Neural progenitor cell (in vitro differentiated cells): ENCODE measurements around the gene MUC3A. TPM values are rescaled to one million over a fixed set of nuclear protein-coding genes. Genes with fewer than 3 reads are reported as not detected.

Source experiments
- DNase-seq: peaks from one replicate; pipeline ENCODE4 v3.0.0-alpha.2; 2016; ENCODE audit warnings: low spot score
- H2AFZ ChIP-seq: fragments of 200-600 bp; sonication (generic); replicated peaks from 2 replicates; pipeline ENCODE4 v1.6.1; 2016; ENCODE audit warnings: antibody characterized with exemption
- H3F3A ChIP-seq: fragments of 200-600 bp; sonication (generic); 2 replicates; pipeline ENCODE4 v1.6.1; 2016; ENCODE audit warnings: antibody characterized with exemption, low read depth
- H3K27ac ChIP-seq: fragments of 200-600 bp; sonication (generic); 2 replicates; pipeline ENCODE4 v1.5.1; 2016; ENCODE audit warnings: mild to moderate bottlenecking
- H3K27me3 ChIP-seq: fragments of 200-600 bp; sonication (generic); 2 replicates; pipeline ENCODE4 v1.6.1; 2016; ENCODE audit warnings: mild to moderate bottlenecking, moderate library complexity
- H3K36me3 ChIP-seq: fragments of 200-600 bp; sonication (generic); 2 replicates; pipeline ENCODE4 v1.5.1; 2016
- H3K4me1 ChIP-seq: fragments of 200-600 bp; sonication (generic); 2 replicates; pipeline ENCODE4 v1.6.1; 2016; ENCODE audit warnings: mixed run types
- H3K4me2 ChIP-seq: fragments of 200-600 bp; sonication (generic); 2 replicates; pipeline ENCODE4 v1.6.1; 2016
- H3K4me3 ChIP-seq: fragments of 200-600 bp; sonication (generic); 2 replicates; pipeline ENCODE4 v1.5.1; 2016
- H3K79me2 ChIP-seq: fragments of 200-600 bp; sonication (generic); 2 replicates; pipeline ENCODE4 v1.6.1; 2016; ENCODE audit warnings: low read depth
- H3K9ac ChIP-seq: fragments of 200-600 bp; sonication (generic); 2 replicates; pipeline ENCODE4 v1.6.1; 2016
- H3K9me3 ChIP-seq: fragments of 200-600 bp; sonication (generic); 2 replicates; pipeline ENCODE4 v1.5.1; 2016; ENCODE audit warnings: low read depth
- H4K20me1 ChIP-seq: fragments of 200-600 bp; sonication (generic); 2 replicates; pipeline ENCODE4 v1.6.1; 2016; ENCODE audit warnings: low read depth
- H3K27ac Mint-ChIP-seq: 3 replicates; pipeline ENCODE4 v1.8.0; 2021; ENCODE audit warnings: mixed read lengths
- H3K27me3 Mint-ChIP-seq: 2 replicates; pipeline ENCODE4 v1.8.0; 2022; ENCODE audit warnings: low read depth, mild to moderate bottlenecking, inconsistent platforms, moderate library complexity, mixed read lengths; ENCODE audit not compliant: insufficient read depth
- H3K36me3 Mint-ChIP-seq: 3 replicates; pipeline ENCODE4 v1.8.0; 2021; ENCODE audit warnings: mixed read lengths
- H3K4me1 Mint-ChIP-seq: 3 replicates; pipeline ENCODE4 v1.8.0; 2021; ENCODE audit warnings: mixed read lengths
- H3K4me3 Mint-ChIP-seq: 3 replicates; pipeline ENCODE4 v1.8.0; 2021; ENCODE audit warnings: mild to moderate bottlenecking, moderate library complexity, mixed read lengths
- H3K9me3 Mint-ChIP-seq: 3 replicates; pipeline ENCODE4 v1.8.0; 2020; ENCODE audit warnings: mixed read lengths
- CTCF ChIP-seq: fragments of 200-600 bp; sonication (generic); IDR thresholded peaks from 2 replicates; pipeline ENCODE4 v1.5.1; 2017; ENCODE audit warnings: antibody characterized with exemption, mild to moderate bottlenecking
- EZH2 ChIP-seq: fragments of 200-600 bp; sonication (generic); IDR thresholded peaks from 2 replicates; pipeline ENCODE4 v1.6.1; 2017; ENCODE audit warnings: antibody characterized with exemption, mild to moderate bottlenecking, moderate library complexity
- EZH2phosphoT487 ChIP-seq: fragments of 200-600 bp; sonication (generic); IDR thresholded peaks from 2 replicates; pipeline ENCODE4 v1.6.1; 2017; ENCODE audit warnings: antibody characterized with exemption
- total RNA-seq: library from RNA; depleted of rRNA; stranded (reverse); fragments of >200 nt; gene quantifications from 2 replicates; pipeline ENCODE4 v1.2.3, GENCODE V29; 2015; ENCODE audit warnings: low replicate concordance

The MUC3A gene
- total RNA-seq, 1 donor from 2014 or later = 0.80 TPM

- Histone ChIP-seq H3K4me2 (no peak overlapping the region), H3K9ac (no peak overlapping the region), H3K79me2 (no peaks in the 10 kb centered on the region), H2AFZ (no peak overlapping the region), H3K27me3 (peaks cover 67% of the 10 kb centered on the region), H3K27ac (no peak overlapping the region), H3F3A (peaks cover 17% of the 10 kb centered on the region), H4K20me1 (peaks cover 8% of the 10 kb centered on the region), H3K9me3 (no peaks in the 10 kb centered on the region), H3K4me1 (peaks cover 8% of the 10 kb centered on the region), H3K36me3 (no peaks in the 10 kb centered on the region), H3K4me3 (no peak overlapping the region)
- no peak for DNase-seq
- Mint-ChIP-seq H3K27ac (no peak overlapping the region), H3K4me1 (peaks cover 25% of the 10 kb centered on the region), H3K36me3 (no peaks in the 10 kb centered on the region), H3K27me3 (peaks cover 68% of the 10 kb centered on the region), H3K9me3 (no peaks in the 10 kb centered on the region), H3K4me3 (peak overlapping the region; percentile 56)
- TF ChIP-seq EZH2phosphoT487 (no peak), CTCF (no peak), EZH2 (no peak)
Observed at GRCh38 chr7:100967292-100967863, 18.0 kb downstream of the MUC3A start.

GRCh38 chr7:100968031-100968430 is 18.7 kb downstream of the MUC3A start:
- Histone ChIP-seq H3K9me3 (no peaks in the 10 kb centered on the region), H3K79me2 (no peaks in the 10 kb centered on the region), H3K36me3 (no peaks in the 10 kb centered on the region), H3K9ac (no peak overlapping the region), H3F3A (peaks cover 17% of the 10 kb centered on the region), H3K4me1 (peaks cover 8% of the 10 kb centered on the region), H3K4me2 (no peak overlapping the region), H3K27me3 (peaks cover 61% of the 10 kb centered on the region), H2AFZ (no peak overlapping the region), H3K4me3 (no peak overlapping the region), H3K27ac (no peak overlapping the region), H4K20me1 (peaks cover 8% of the 10 kb centered on the region)
- H3K27ac Mint-ChIP-seq = no peak overlapping the region
- H3K36me3 Mint-ChIP-seq = no peaks in the 10 kb centered on the region
- H3K9me3 Mint-ChIP-seq = no peaks in the 10 kb centered on the region
- H3K4me3 Mint-ChIP-seq = no peak overlapping the region
- H3K27me3 Mint-ChIP-seq = peaks cover 69% of the 10 kb centered on the region
- DNase-seq = no peak
- H3K4me1 Mint-ChIP-seq = peaks cover 25% of the 10 kb centered on the region
- TF ChIP-seq CTCF = no peak
- TF ChIP-seq EZH2 = no peak
- TF ChIP-seq EZH2phosphoT487 = no peak

GRCh38 chr7:100968650-100969049 is 19.3 kb downstream of the MUC3A start:
- peaks cover 25% of the 10 kb centered on the region for H3K4me1 Mint-ChIP-seq
- Histone ChIP-seq H2AFZ (no peak overlapping the region), H3K4me2 (no peak overlapping the region), H3K79me2 (no peaks in the 10 kb centered on the region), H3K27me3 (peaks cover 55% of the 10 kb centered on the region), H3K4me1 (peaks cover 8% of the 10 kb centered on the region), H3K27ac (no peak overlapping the region), H3K36me3 (no peaks in the 10 kb centered on the region), H3F3A (peaks cover 17% of the 10 kb centered on the region), H3K9me3 (no peaks in the 10 kb centered on the region), H4K20me1 (peaks cover 8% of the 10 kb centered on the region), H3K4me3 (no peak overlapping the region), H3K9ac (no peak overlapping the region)
- no peak overlapping the region for H3K4me3 Mint-ChIP-seq
- H3K36me3 Mint-ChIP-seq = no peaks in the 10 kb centered on the region
- TF ChIP-seq EZH2phosphoT487 (no peak), EZH2 (no peak), CTCF (no peak)
- H3K27ac Mint-ChIP-seq = no peak overlapping the region
- peaks cover 66% of the 10 kb centered on the region for H3K27me3 Mint-ChIP-seq
- no peaks in the 10 kb centered on the region for H3K9me3 Mint-ChIP-seq
- DNase-seq = no peak
